NCI-H1436 (cell line): ENCODE measurements around the gene CD19.

Experiments used
- DNase-seq: peaks from one replicate; lab custom pipeline; 2025; lab: John Stamatoyannopoulos, UW

The CD19 gene

GRCh38 chr16:28982418-28982817 lies 50.6 kb downstream of the CD19 start:
- DNase-seq = no peak

GRCh38 chr16:28982949-28983348 lies 51.2 kb downstream of the CD19 start:
- no peak for DNase-seq

- no peak for DNase-seq
Observed at GRCh38 chr16:28983644-28984043, 51.9 kb downstream of the CD19 start.

- no peak for DNase-seq
Observed at GRCh38 chr16:28984091-28984490, 52.3 kb downstream of the CD19 start.

- DNase-seq = peak; percentile 17
Observed at GRCh38 chr16:28984619-28985135, 52.9 kb downstream of the CD19 start, which contains the start of gene LAT. Gene LAT (plus strand): TSS chr16:28985052. CDS start chr16:28985418, 366 bp downstream.

- DNase-seq = no peak
Observed at GRCh38 chr16:28985211-28986041, 53.7 kb downstream of the CD19 start.

- DNase-seq = no peak
Observed at GRCh38 chr16:28986046-28986445, 54.3 kb downstream of the CD19 start.

- no peak for DNase-seq
Observed at GRCh38 chr16:28986492-28986891, 54.7 kb downstream of the CD19 start.

GRCh38 chr16:28987170-28987853 lies 55.5 kb downstream of the CD19 start:
- no peak for DNase-seq
